GM13977 (cell line): ENCODE measurements around the gene NINL.

Experiments
- DNase-seq: peaks from one replicate; pipeline ENCODE4 v3.0.0; 2012; ENCODE audit warnings: low spot score
- in situ Hi-C: fragments of 300-500 bp; cut with MboI; formaldehyde crosslinking; loops from one replicate; pipeline ENCODE4 v1.12.0; 2022; ENCODE audit warnings: low sequenced_read_pairs, low pct_unique_long_range_greater_than_20kb, mixed read lengths, inconsistent platforms; ENCODE audit not compliant: unreplicated experiment
- TF ChIP-seq, protein P1 (sequence below): IDR thresholded peaks from 2 replicates; pipeline ENCODE4 v1.5.1; 2012; ENCODE audit warnings: mild to moderate bottlenecking, control low read depth; ENCODE audit not compliant: insufficient read depth; ENCODE audit errors: extremely low read depth, missing control alignments

The NINL gene

DNA sequence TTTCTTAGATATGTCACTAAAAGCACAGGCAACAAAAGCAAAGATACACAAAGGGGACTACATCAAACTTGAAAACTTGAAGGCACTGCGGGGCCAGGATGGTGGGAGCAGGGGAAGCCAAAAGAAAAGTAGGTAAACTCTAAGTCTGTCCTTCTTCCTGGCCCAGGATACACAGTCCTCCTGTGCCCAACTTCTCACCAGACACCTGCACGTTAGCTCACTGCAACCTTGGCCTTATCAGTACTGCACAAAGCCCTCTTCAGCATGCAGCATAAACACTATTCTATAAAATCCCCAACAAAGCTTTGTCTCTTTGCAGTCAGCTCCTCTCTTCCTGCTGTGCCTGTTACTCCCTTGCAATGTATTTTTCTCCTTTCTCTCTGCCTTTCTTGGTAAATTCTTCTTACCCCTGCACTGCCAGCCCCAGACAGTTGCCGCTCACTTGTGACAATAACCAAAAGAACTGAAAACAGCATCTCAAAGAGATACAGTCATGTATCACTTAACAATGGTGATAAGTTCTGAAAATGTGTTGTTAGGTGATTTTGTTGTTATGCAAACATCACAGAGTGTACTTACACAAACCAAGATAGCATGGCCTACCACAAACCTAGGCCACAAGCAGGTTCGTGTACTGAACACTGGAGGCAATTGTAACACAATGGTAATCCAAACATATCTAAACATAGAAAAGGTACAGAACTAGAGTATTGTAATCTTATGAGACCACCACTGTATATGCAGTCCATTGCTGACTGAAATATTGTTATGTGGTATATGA, 51.2 kb downstream of the NINL start:
- in situ Hi-C loops: no loop called here
- DNase-seq: no peak
- TF ChIP-seq, protein P1, sequence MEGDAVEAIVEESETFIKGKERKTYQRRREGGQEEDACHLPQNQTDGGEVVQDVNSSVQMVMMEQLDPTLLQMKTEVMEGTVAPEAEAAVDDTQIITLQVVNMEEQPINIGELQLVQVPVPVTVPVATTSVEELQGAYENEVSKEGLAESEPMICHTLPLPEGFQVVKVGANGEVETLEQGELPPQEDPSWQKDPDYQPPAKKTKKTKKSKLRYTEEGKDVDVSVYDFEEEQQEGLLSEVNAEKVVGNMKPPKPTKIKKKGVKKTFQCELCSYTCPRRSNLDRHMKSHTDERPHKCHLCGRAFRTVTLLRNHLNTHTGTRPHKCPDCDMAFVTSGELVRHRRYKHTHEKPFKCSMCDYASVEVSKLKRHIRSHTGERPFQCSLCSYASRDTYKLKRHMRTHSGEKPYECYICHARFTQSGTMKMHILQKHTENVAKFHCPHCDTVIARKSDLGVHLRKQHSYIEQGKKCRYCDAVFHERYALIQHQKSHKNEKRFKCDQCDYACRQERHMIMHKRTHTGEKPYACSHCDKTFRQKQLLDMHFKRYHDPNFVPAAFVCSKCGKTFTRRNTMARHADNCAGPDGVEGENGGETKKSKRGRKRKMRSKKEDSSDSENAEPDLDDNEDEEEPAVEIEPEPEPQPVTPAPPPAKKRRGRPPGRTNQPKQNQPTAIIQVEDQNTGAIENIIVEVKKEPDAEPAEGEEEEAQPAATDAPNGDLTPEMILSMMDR: no peak

DNA sequence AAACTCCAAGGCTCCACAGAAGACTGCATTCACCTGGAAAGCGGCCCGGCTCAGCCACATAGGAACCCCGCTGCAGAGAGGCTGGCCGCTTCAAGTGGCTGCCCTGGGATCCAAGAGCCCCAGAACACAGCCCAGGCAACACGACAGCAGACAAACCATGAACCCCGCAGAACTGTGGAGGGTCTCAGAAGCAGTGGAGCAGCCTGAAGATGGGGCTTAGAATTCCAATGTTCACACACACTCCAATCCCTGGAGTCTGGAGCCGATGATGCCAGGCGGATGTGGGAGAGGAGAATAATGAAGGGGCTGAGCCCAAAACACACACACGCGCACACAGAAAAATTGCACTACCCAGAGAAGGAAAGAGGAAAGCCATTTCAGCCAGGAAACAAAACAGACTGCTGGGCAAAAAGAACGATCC, 52.4 kb downstream of the NINL start:
- DNase-seq: no peak
- in situ Hi-C loops: no loop called here
- TF ChIP-seq, protein P1: no peak

DNA sequence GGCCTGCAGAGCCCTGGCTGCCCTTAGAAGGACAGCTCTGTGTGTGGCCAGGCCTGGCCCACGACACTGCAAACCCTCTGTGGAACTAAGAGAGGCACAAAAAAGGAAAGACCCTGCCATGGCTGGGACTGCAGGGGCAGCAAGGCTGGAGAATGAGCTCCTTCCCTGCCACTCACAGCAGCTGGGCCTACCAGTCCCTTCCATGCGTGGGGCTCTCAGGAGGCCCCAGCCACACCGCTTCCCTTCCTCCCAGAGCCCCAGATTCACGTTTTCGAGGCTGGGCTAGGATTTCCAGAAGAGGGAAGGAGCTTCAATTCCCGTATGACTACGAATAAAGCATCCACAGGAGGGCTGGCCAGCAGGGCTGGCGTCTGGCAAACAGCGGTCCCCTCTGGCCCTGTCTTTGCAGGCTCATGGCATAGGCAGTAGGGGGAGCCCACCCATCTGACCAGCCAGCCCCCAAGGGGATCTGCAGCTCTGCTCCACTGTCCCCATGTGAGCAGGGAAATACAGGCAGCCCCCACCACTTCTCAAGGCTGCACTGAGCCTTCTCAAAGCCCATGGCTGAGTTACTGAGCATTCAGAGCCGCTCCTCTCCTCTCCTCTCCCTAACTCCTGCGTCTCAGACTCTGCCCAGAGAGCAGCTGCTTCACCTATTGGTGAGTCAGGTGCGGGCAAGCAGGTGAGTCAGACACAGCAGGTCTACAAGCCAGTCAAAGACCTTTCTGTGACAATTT, 53.1 kb downstream of the NINL start:
- DNase-seq: no peak
- in situ Hi-C loops: no loop called here
- TF ChIP-seq, protein P1: peak; percentile 11

DNA sequence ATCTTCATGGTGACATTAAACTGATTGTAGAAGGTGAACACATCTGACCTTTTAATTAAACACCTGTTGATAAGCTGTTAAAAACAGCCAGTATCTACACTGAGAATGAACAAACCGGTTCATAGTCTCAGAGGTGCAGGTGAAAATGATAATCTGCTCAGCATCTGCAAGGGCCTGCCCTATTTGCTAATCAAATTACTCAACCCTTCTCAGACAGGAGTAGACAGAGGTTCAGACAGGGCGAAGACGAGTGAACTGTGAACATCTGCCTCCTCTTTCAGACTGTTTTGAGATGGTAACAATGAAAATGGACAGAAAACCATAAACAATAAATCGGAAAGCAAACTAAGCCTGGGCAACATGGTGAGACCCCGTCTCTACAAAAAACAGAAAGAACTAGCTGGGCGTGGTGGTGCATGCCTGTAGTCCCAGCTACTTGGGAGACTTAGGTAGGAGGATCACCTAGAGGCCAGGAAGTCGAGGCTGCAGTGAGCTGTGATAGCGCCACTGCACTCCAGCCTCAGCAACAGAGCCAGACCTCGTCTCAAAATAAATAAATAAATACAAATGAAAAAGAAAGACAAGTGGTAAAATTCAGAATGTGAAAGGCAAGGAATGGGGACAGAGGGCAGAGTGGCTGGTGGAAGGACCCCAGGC, 55.9 kb downstream of the NINL start:
- in situ Hi-C loops: no loop called here
- TF ChIP-seq, protein P1: no peak
- DNase-seq: no peak

DNA sequence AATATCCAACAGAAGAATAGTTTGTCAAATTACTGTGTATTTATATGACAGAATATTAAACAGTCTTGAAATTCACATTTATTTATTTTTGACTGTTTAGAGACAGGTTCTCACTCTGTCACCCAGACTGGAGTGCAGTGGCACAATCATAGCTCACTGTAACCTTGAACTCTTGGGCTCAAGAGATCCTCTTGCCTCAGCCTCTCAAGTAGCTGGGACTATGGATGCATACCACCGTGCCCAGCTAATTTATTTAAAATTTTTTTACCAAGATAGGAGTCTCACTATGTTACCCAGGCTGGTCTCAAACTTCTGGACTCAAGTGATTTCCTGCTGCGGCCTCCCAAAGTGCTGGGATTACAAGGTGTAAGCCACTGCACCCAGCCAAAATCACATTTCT, 57.4 kb downstream of the NINL start:
- in situ Hi-C loops: no loop called here
- TF ChIP-seq, protein P1: no peak
- DNase-seq: no peak

DNA sequence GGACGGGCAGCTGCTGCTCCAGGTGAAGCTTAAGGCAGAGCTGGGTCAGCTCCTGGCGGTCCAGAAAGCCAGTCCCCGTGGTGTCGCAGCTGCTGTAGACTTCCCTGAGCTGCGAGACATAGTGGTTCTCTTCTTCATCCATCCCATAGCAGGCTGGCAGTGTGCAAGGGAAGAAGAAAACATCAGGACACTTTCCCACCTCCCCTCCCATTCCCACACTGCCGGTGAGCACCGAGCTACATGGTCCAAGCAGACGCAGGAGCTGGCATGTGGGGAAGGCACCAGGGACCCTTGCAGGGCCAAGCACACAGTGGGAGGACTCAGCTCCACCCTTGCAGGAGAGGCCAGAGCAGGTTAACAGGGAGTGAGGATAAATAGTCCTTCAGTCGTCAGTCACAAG, 58.9 kb downstream of the NINL start:
- TF ChIP-seq, protein P1: no peak
- in situ Hi-C loops: no loop called here

More for the DNA sequence above, 58.9 kb downstream of the NINL start:
- DNase-seq: no peak
